ENCODE results near the gene SVIL.

The SVIL gene

GRCh38 chr10:29435809-29436501 lies 198.8 kb downstream of the SVIL start:
- peaks cover 13% of the 10 kb centered on the region for H3K36me3 Mint-ChIP-seq (ENCODE audit: low read depth)
- peaks cover 43% of the 10 kb centered on the region for H3K9me3 Mint-ChIP-seq
- H3K27me3 Mint-ChIP-seq (ENCODE audit: low read depth), result peaks cover 3% of the 10 kb centered on the region
- DNase-seq (ENCODE audit: low spot score), result no peak
- H3K4me1 Mint-ChIP-seq (ENCODE audit: low read depth), result no peaks in the 10 kb centered on the region
- H3K4me3 Mint-ChIP-seq, result no peak overlapping the region
- no peak overlapping the region for H3K27ac Mint-ChIP-seq

GRCh38 chr10:29434111-29434510 lies 200.7 kb downstream of the SVIL start:
- Mint-ChIP-seq H3K4me3 (no peak overlapping the region), H3K27ac (no peak overlapping the region), H3K9me3 (peaks cover 38% of the 10 kb centered on the region), H3K4me1 (ENCODE audit: low read depth) (no peaks in the 10 kb centered on the region), H3K36me3 (ENCODE audit: low read depth) (peaks cover 9% of the 10 kb centered on the region), H3K27me3 (ENCODE audit: low read depth) (peaks cover 3% of the 10 kb centered on the region)
- DNase-seq (ENCODE audit: low spot score), result no peak

DNA sequence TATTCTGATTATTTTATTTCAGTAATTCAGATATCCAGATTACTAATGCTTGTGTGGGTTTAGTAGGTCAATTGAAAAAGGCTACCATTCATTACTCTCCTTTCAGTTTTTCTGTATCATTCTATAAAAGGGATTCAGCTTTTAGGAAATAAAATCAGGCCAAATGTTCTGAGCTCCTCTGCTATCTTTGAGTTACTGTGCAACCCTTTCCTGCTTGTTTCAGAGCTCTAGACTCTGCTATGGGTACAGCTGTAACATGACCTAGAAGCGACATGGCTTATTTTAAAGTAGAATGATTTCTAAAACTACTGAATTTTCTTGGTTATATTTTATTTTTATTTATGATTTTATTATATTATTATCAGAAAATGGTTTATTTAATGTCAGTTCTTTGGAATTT lies 203.1 kb downstream of the SVIL start:
- Mint-ChIP-seq H3K4me3 (no peak overlapping the region), H3K9me3 (peaks cover 16% of the 10 kb centered on the region), H3K36me3 (ENCODE audit: low read depth) (no peaks in the 10 kb centered on the region), H3K27ac (no peak overlapping the region), H3K4me1 (ENCODE audit: low read depth) (no peaks in the 10 kb centered on the region), H3K27me3 (ENCODE audit: low read depth) (peaks cover 3% of the 10 kb centered on the region)
- DNase-seq (ENCODE audit: low spot score), result no peak

DNA sequence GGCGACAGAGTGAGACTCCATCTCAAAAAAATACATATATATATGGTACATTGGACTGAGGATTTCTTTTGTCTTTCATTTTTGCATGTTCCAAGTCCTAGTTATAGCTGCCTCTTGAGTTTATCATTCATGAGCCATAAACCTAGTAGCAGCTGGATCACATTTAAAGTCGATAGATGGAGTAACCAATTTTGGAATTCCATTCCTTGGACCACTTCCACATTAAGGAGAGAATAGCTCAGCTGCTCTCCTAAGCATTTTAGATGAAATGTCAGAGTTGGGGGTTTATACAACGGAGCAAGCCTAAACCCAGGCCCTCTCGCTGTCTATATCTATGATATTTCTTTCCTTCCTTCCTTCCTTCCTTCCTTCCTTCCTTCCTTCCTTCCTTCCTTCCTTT lies 204.7 kb downstream of the SVIL start:
- Mint-ChIP-seq H3K9me3 (peaks cover 2% of the 10 kb centered on the region), H3K27ac (no peak overlapping the region), H3K27me3 (ENCODE audit: low read depth) (peaks cover 3% of the 10 kb centered on the region), H3K36me3 (ENCODE audit: low read depth) (no peaks in the 10 kb centered on the region), H3K4me3 (no peak overlapping the region), H3K4me1 (ENCODE audit: low read depth) (no peaks in the 10 kb centered on the region)
- DNase-seq (ENCODE audit: low spot score), result no peak

DNA sequence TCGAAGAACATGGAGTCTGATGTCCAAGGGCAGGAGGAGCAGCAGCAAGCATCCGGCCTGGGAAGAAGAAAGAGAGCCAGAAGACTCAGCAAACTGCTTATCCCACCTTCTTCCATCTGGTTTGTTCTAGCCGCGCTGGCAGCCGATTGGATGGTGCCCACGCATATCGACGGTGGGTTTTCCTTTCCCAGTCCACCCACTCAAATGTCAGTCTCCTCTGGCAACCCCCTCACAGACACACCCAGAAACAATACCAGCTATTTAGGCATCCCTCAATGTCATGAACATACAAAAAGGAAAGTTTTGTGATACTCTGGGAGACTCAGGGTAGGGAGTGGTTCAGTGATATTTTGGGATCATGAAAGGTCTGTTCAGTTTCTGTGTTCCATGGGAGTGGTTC lies 206.3 kb downstream of the SVIL start:
- no peak overlapping the region for H3K27ac Mint-ChIP-seq
- H3K4me1 Mint-ChIP-seq (ENCODE audit: low read depth), result no peaks in the 10 kb centered on the region
- no peak overlapping the region for H3K4me3 Mint-ChIP-seq
- no peaks in the 10 kb centered on the region for H3K9me3 Mint-ChIP-seq
- H3K36me3 Mint-ChIP-seq (ENCODE audit: low read depth), result peaks cover 6% of the 10 kb centered on the region
- H3K27me3 Mint-ChIP-seq (ENCODE audit: low read depth), result no peaks in the 10 kb centered on the region
- no peak for DNase-seq (ENCODE audit: low spot score)

DNA sequence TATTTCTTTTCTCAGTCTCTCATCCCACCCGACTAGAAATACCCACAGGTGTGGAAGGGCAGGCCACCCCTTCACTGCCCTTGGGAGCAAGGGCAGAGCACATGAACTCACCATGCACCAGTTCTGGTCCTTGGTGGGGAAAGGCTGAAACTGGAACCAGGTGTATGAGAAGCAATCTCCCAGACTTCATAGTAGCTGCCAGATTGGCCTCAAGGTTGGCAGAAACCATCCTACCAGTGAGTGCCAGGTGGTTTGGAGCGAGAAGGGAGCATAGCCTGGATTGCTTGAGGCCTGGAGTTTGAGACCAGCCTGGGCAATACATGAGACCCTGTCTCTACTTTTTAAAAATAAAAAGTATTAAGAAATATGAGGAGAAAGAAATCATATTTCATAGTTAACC lies 207.1 kb downstream of the SVIL start:
- Mint-ChIP-seq H3K36me3 (ENCODE audit: low read depth) (peaks cover 9% of the 10 kb centered on the region), H3K4me1 (ENCODE audit: low read depth) (no peaks in the 10 kb centered on the region), H3K27ac (no peak overlapping the region), H3K4me3 (no peak overlapping the region), H3K9me3 (no peaks in the 10 kb centered on the region), H3K27me3 (ENCODE audit: low read depth) (no peaks in the 10 kb centered on the region)
- no peak for DNase-seq (ENCODE audit: low spot score)

DNA sequence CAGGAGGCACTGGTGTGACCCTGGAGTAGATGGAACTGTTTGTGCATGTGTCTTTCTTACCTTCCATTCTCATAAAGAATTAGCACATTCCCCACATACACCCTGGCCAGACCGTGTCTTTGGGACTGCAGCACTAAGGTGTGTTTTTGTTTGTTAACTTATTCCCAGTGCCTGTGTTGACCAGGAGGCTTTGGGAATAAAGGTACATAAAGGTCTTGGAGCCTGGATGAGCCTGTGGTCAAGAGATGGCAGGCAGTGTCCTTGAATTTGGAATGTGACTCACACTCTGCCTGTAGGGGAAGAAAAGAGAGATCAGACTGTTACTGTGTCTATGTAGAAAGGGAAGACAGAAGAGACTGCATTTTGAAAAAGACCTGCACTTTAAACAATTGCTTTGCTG lies 208.4 kb downstream of the SVIL start:
- Mint-ChIP-seq H3K4me3 (no peak overlapping the region), H3K9me3 (no peaks in the 10 kb centered on the region), H3K4me1 (ENCODE audit: low read depth) (no peaks in the 10 kb centered on the region), H3K27me3 (ENCODE audit: low read depth) (no peaks in the 10 kb centered on the region), H3K27ac (no peak overlapping the region), H3K36me3 (ENCODE audit: low read depth) (peaks cover 19% of the 10 kb centered on the region)
- DNase-seq (ENCODE audit: low spot score), result no peak

- H3K36me3 Mint-ChIP-seq (ENCODE audit: low read depth), result peaks cover 31% of the 10 kb centered on the region
- DNase-seq (ENCODE audit: low spot score), result no peak
- no peak overlapping the region for H3K27ac Mint-ChIP-seq
- no peaks in the 10 kb centered on the region for H3K9me3 Mint-ChIP-seq
- H3K4me3 Mint-ChIP-seq, result no peak overlapping the region
- H3K4me1 Mint-ChIP-seq (ENCODE audit: low read depth), result no peaks in the 10 kb centered on the region
- no peaks in the 10 kb centered on the region for H3K27me3 Mint-ChIP-seq (ENCODE audit: low read depth)
Measured at GRCh38 chr10:29424017-29424416, 210.8 kb downstream of the SVIL start.

DNA sequence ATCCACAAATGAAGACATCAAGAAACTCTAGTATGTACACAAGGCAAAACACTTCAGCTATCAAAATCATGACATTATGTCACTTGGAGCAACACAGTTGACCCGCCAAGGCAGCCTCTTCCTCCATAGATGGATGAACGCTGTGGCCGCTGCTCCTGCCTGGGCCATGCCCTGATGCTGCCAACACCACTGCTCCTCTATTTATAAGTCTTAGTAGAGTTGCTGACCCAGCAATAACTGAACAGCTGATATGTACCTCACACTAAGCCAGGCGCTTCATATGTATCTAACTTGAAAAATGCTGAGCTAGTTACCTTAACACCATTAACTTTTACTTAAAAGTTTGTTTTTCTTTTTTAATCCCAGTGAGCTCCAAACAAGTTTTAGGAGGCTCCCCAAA lies 214.0 kb downstream of the SVIL start:
- peaks cover 39% of the 10 kb centered on the region for H3K36me3 Mint-ChIP-seq (ENCODE audit: low read depth)
- no peak for DNase-seq (ENCODE audit: low spot score)
- H3K27me3 Mint-ChIP-seq (ENCODE audit: low read depth), result no peaks in the 10 kb centered on the region
- no peak overlapping the region for H3K27ac Mint-ChIP-seq
- H3K4me3 Mint-ChIP-seq, result no peak overlapping the region
- no peaks in the 10 kb centered on the region for H3K4me1 Mint-ChIP-seq (ENCODE audit: low read depth)
- no peaks in the 10 kb centered on the region for H3K9me3 Mint-ChIP-seq

DNA sequence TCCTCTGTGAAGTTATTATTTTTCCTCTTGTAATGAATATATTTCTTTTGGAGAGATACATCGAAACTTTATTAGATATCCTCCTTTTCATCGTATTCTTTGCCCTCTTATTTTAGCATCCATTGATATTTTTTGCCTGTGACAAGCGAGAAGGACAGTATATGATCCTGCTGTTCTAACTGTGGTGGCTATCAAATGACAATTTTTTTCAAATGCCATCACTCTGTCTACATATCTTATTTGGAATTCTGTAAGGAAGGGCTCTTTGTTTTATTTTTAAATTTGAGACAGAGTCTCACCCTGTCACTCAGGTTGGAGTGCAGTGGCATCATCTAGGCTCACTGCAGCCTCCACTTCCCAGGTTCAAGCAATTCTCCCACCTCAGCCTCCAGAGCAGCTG lies 217.4 kb downstream of the SVIL start:
- H3K27ac Mint-ChIP-seq, result no peak overlapping the region
- no peak overlapping the region for H3K4me3 Mint-ChIP-seq
- no peaks in the 10 kb centered on the region for H3K9me3 Mint-ChIP-seq
- H3K36me3 Mint-ChIP-seq (ENCODE audit: low read depth), result peaks cover 33% of the 10 kb centered on the region
- H3K27me3 Mint-ChIP-seq (ENCODE audit: low read depth), result no peaks in the 10 kb centered on the region
- H3K4me1 Mint-ChIP-seq (ENCODE audit: low read depth), result peaks cover 9% of the 10 kb centered on the region
- DNase-seq (ENCODE audit: low spot score), result no peak

DNA sequence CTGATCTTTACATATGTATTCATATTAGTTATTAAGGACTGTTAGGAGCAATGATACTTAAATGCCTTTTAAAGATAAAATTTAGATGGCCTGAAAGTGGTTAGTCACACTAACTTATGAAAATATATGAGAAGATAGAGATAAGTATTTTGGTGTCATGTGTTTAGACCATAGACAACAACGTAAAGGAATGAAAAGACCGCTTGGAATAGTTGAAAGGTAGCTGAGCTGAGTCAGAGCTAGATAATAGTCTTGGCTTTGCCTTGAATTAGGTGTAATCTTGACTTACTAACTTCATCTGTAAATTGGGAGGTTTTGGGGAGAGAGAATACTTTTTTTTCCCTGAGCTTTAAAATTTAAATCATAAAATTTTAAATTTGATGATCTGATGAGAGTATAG lies 218.9 kb downstream of the SVIL start:
- Mint-ChIP-seq H3K36me3 (ENCODE audit: low read depth) (peaks cover 22% of the 10 kb centered on the region), H3K9me3 (no peaks in the 10 kb centered on the region), H3K27ac (no peak overlapping the region), H3K4me3 (no peak overlapping the region), H3K27me3 (ENCODE audit: low read depth) (no peaks in the 10 kb centered on the region), H3K4me1 (ENCODE audit: low read depth) (peaks cover 16% of the 10 kb centered on the region)
- no peak for DNase-seq (ENCODE audit: low spot score)

DNA sequence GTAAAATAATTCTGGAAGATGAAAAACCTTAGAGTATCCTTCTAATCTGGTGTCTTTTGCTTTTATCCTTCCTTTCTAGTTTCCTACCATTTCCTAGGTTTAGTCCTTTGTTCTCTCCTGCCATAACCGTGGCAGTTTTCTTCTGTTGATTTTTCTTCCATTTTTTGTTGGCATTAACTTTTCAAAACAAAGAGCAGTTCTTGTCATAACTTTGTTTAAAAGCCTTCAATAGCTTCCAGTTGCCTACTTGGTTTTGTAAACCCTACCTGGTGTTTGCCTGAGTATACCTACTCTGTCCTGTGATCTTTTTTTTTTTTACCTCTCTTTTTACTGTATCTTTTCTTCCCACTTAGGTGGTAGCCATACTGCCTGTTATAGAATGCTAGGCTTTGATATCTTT lies 220.3 kb downstream of the SVIL start:
- Mint-ChIP-seq H3K27me3 (ENCODE audit: low read depth) (no peaks in the 10 kb centered on the region), H3K36me3 (ENCODE audit: low read depth) (peaks cover 20% of the 10 kb centered on the region), H3K4me3 (no peak overlapping the region), H3K4me1 (ENCODE audit: low read depth) (peaks cover 21% of the 10 kb centered on the region), H3K9me3 (no peaks in the 10 kb centered on the region), H3K27ac (no peak overlapping the region)
- no peak for DNase-seq (ENCODE audit: low spot score)

- H3K4me1 Mint-ChIP-seq (ENCODE audit: low read depth), result peaks cover 23% of the 10 kb centered on the region
- H3K4me3 Mint-ChIP-seq, result no peak overlapping the region
- H3K27ac Mint-ChIP-seq, result no peak overlapping the region
- DNase-seq (ENCODE audit: low spot score), result peak; percentile 36
- H3K9me3 Mint-ChIP-seq, result peaks cover 5% of the 10 kb centered on the region
- H3K36me3 Mint-ChIP-seq (ENCODE audit: low read depth), result peaks cover 21% of the 10 kb centered on the region
- no peaks in the 10 kb centered on the region for H3K27me3 Mint-ChIP-seq (ENCODE audit: low read depth)
Measured at GRCh38 chr10:29412485-29412884, 222.3 kb downstream of the SVIL start.

DNA sequence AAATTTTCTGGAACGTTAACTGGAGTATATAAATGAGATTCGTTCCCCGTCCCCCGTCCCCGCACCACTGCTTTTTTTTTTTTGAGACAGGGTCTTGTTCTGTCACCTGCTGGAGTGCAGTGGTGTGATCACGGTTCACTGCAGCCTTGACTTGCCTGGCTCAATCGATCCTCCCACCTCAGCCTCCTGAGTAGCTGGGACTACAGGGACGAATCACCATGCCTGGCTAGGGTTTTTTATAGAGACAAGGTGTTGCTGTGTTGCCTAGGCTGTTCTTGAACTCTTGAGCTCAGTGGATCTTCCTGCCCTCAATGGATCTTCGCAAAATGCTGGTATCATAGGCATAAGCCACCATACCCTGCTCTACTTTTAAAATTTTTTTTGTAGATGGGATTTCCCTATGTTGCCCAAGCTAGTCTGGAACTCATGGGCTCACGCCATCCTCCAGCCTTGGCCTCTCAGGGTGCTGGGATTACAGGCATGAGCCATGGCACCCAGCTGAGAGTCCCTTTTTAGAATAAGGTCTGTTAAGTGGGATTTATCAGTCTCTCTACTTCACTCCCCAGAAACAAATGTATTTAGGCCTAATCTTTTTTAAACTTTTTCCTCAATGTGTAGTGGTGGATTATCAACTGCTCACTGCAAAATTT lies 223.0 kb downstream of the SVIL start:
- H3K27ac Mint-ChIP-seq, result no peak overlapping the region
- no peak for DNase-seq (ENCODE audit: low spot score)
- H3K27me3 Mint-ChIP-seq (ENCODE audit: low read depth), result no peaks in the 10 kb centered on the region
- H3K4me1 Mint-ChIP-seq (ENCODE audit: low read depth), result peaks cover 23% of the 10 kb centered on the region
- peaks cover 16% of the 10 kb centered on the region for H3K36me3 Mint-ChIP-seq (ENCODE audit: low read depth)
- peaks cover 10% of the 10 kb centered on the region for H3K9me3 Mint-ChIP-seq
- no peak overlapping the region for H3K4me3 Mint-ChIP-seq
